Left ventricle myocardium inferior (tissue), 1 donor: ENCODE measurements around the gene ROGDI. TPM values are rescaled to one million over a fixed set of nuclear protein-coding genes. Genes with fewer than 3 reads are reported as not detected.
A peak's percentile ranks its signal among the peaks of the same experiment; 100 is the strongest.

Experiments
- DNase-seq: peaks from one replicate; pipeline ENCODE4 v3.0.0-alpha.2; 2020
- H3K27ac ChIP-seq: fragments of 200-600 bp; replicated peaks from 2 replicates; pipeline ENCODE4 v1.8.0; 2021
- H3K27me3 ChIP-seq: fragments of 200-600 bp; 2 replicates; pipeline ENCODE4 v1.8.0; 2021; ENCODE audit warnings: low read depth
- H3K36me3 ChIP-seq: fragments of 200-600 bp; 2 replicates; pipeline ENCODE4 v1.8.0; 2021
- H3K4me1 ChIP-seq: fragments of 200-600 bp; 2 replicates; pipeline ENCODE4 v1.8.0; 2021
- H3K4me3 ChIP-seq: fragments of 200-600 bp; 2 replicates; pipeline ENCODE4 v1.8.0; 2021; ENCODE audit warnings: mild to moderate bottlenecking, moderate library complexity
- H3K9me3 ChIP-seq: fragments of 200-600 bp; replicated peaks from 2 replicates; pipeline ENCODE4 v1.8.0; 2021
- intact Hi-C: fragments of 100-400 bp; cut with micrococcal nuclease; formaldehyde crosslinking; loops from one replicate; pipeline ENCODE4 v1.11.0; 2022
- total RNA-seq: library from RNA; stranded (reverse); fragmentation: NEBNext Ultra II Directional; extraction: Animal tissue kit (Norgen Biotek cat#: 25700); gene quantifications from one replicate; pipeline ENCODE4 v1.2.1, GENCODE V29; 2021
- TF ChIP-seq, protein P1 (sequence below): fragments of 200-600 bp; IDR thresholded peaks from 2 replicates; pipeline ENCODE4 v1.8.0; 2021; ENCODE audit warnings: antibody characterized with exemption, mild to moderate bottlenecking, borderline replicate concordance
- donor health status: DM: no; HTN: yes; CAD: no; lungs with severe emphysema.

The ROGDI gene
- total RNA-seq, 1 donor from 2014 or later = 97.4 TPM

DNA sequence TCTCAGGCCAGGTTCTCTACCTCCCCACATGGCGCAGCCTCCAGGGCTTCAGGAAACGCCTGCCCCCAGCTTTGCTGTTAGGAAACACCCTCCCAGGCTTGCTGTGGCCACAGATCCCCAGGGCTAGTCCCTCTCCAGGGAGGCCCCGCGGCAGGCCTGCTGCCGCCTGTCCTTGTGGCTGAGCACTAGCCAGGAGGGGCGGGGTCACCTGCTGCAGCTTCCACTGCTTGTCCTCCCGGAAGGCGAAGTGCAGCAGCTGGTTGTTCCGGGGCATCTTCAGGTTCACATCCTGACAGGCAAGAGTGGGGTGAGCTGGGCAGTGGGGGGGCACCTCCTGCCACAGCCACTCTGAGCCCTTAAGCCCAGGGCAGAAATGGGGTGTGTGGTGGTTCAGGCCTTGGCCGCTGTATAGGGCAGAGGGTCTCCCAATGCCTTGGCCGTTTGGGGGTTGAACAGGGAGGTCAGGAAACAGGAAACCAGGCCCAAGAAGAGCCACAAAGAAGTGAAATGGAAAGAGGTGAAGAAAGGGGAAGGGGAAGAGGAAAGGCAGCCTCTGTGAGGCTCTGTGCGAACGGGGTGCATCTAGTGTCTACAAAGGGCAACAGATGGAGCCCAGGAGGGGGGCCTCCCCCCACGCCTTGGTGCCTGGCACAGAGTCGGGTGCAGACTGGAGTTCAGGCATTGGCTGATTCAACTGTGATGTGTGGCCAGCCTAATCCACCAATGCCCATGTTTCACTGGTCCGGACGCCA, 2.0 kb downstream of the ROGDI start:
- TF ChIP-seq, protein P1, sequence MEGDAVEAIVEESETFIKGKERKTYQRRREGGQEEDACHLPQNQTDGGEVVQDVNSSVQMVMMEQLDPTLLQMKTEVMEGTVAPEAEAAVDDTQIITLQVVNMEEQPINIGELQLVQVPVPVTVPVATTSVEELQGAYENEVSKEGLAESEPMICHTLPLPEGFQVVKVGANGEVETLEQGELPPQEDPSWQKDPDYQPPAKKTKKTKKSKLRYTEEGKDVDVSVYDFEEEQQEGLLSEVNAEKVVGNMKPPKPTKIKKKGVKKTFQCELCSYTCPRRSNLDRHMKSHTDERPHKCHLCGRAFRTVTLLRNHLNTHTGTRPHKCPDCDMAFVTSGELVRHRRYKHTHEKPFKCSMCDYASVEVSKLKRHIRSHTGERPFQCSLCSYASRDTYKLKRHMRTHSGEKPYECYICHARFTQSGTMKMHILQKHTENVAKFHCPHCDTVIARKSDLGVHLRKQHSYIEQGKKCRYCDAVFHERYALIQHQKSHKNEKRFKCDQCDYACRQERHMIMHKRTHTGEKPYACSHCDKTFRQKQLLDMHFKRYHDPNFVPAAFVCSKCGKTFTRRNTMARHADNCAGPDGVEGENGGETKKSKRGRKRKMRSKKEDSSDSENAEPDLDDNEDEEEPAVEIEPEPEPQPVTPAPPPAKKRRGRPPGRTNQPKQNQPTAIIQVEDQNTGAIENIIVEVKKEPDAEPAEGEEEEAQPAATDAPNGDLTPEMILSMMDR = no peak
- intact Hi-C loops = no loop called here
- H3K4me3 ChIP-seq = peak overlapping the region; percentile 98
- H3K4me1 ChIP-seq = peaks cover 54% of the 10 kb centered on the region
- H3K27me3 ChIP-seq = no peaks in the 10 kb centered on the region
- H3K27ac ChIP-seq = peak overlapping the region; percentile 95
- peak; percentile 65 for DNase-seq
- H3K36me3 ChIP-seq = peaks cover 46% of the 10 kb centered on the region
- H3K9me3 ChIP-seq = no peaks in the 10 kb centered on the region

DNA sequence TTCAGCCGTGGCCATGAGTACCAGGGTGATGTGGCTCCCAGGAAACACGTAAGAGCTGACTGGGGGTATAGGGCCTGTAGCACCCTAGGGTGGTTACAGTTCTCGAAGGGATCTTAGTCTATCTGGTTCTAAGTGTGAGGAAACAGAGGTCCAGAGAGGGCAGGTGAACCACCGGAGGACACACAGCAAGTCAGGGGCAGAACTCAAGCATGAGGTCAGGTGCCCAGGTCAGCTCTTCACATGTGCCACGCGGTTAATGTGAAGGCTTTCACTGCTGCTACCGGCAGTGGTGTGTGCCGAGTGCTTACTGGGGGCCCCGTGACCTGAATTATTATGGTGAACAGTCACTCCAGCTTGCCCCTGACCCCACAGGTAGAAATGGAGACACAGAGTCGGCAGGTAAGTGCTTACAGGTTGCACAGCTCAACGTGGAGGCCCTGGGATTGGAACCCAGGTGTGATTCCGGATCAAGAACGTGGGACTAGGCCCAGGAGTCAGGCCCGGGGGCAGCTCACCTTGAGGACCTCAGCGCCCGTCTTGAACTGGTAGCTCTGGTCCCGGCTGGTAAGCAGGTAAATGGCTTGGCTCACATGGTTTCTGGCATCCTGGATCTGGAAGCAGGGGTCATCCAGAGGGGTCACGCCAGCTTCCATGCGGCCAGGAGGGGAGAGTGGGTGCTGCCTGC, 3.1 kb downstream of the ROGDI start:
- TF ChIP-seq, protein P1 = no peak
- Histone ChIP-seq H3K4me1 (peaks cover 43% of the 10 kb centered on the region), H3K27me3 (no peaks in the 10 kb centered on the region), H3K27ac (no peak overlapping the region), H3K9me3 (no peaks in the 10 kb centered on the region), H3K4me3 (no peak overlapping the region), H3K36me3 (peaks cover 35% of the 10 kb centered on the region)
- intact Hi-C loops = no loop called here
- DNase-seq = no peak

DNA sequence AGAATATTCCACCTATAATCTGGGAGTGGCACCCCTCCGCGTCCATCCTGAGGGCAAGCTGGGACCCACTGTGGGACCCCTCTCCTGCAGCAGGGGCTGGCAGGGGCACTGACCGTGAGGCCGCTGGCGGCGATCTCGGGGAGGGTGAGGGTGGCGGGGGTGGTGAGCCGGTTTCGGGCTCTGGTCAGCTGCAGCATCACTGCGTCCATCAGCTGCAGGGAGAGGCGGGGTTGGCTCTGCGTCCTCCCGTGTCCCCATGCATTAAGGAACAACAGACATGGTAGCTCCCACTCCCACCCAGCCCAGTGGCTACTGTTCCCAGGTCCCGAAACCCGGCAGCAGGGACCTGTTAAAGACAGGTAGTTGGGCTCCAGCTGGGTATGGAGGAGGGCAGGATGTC, 4.0 kb downstream of the ROGDI start:
- Histone ChIP-seq H3K9me3 (no peaks in the 10 kb centered on the region), H3K4me3 (no peak overlapping the region), H3K36me3 (peaks cover 30% of the 10 kb centered on the region), H3K27ac (no peak overlapping the region), H3K27me3 (no peaks in the 10 kb centered on the region), H3K4me1 (peaks cover 34% of the 10 kb centered on the region)
- no peak for DNase-seq
- TF ChIP-seq, protein P1 = no peak
- intact Hi-C loops = no loop called here

DNA sequence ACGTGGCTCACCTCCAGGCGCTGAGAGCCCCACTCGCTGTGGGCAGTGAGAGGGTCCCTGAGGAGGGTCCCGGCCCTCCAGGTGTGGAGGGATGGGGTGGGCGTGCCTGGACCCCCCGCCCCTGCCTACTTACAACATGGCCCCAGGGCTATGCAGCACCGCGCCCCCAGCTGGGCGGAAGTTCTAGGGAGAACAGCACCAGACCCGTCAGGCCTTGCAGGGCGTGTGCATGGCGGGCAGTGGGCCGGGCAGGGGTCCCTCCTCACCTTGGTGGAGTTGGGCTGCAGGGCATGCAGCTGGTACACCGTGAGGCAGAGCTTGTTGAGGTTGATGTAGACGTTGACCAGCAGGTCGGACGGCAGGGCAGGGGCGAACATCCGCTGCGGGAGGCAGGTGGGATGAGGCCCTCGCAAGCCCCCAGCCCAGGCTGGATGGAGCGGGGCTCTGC, 4.6 kb downstream of the ROGDI start:
- TF ChIP-seq, protein P1 = no peak
- DNase-seq = no peak
- Histone ChIP-seq H3K27me3 (no peaks in the 10 kb centered on the region), H3K9me3 (no peaks in the 10 kb centered on the region), H3K4me1 (peaks cover 28% of the 10 kb centered on the region), H3K36me3 (peaks cover 30% of the 10 kb centered on the region), H3K4me3 (no peak overlapping the region), H3K27ac (peak overlapping the region; percentile 16)
- intact Hi-C loops = no loop called here

DNA sequence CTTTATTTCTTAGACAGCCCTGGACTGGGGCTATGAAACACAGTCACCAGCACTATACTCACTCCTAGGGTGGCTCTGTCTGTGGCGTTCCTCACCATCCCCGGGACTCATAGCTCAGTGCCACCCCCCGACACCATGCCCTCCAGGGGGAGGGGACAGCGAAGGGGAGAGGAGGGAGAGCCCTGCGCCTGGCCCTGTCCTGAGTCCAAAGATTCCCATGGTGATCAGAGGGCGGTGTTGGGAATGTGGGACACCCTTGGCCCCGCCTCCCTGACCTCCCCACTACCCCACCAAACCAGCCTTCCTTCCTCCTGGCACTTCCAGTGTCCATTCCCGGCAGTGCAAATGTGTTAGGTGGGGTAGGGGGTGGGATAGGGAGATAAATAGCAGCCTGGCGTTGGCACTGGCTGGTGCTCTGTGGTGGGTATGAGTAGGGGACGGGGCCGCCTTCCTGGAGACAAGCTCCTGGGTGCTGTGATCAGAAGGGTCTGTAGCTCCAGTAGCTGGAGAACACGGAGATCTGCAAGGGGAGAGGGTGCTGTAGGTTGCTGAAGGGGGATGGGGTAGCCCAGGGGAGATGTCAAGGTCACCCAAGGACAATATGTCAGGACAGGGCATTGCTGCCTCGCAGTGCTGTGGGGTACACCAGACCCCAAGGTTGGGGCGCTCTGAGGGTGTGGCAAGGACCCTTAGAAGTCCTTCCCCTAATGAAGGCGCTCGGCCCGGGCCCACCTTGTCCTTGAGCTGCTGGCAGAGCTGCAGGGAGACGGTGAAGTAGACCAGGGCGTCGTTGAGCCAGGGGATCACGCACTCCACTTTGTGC, 5.2 kb downstream of the ROGDI start:
- H3K36me3 ChIP-seq = peaks cover 30% of the 10 kb centered on the region
- TF ChIP-seq, protein P1 = no peak
- H3K27me3 ChIP-seq = no peaks in the 10 kb centered on the region
- H3K27ac ChIP-seq = peak overlapping the region; percentile 16
- H3K4me1 ChIP-seq = peaks cover 26% of the 10 kb centered on the region
- intact Hi-C loops = no loop called here
- DNase-seq = no peak
- no peaks in the 10 kb centered on the region for H3K9me3 ChIP-seq
- no peak overlapping the region for H3K4me3 ChIP-seq
